A549 (cell line): ENCODE measurements around the gene GALNTL6. TPM values are rescaled to one million over a fixed set of nuclear protein-coding genes. Genes with fewer than 3 reads are reported as not detected.

Source experiments
- ATAC-seq, 2 experiments: fragments of 200-7000 bp in 1 of 2; fragments of >200 bp in 1 of 2; cut with Nextera tagmentation in 1 of 2; cut with Tn5 transposase in 1 of 2; 3 replicates each; pipeline versions ENCODE4 v1.8.0 to v1.9.1; 2018 to 2020; ENCODE audit warnings: mild to moderate bottlenecking in 1 of 2, moderate library complexity in 1 of 2
- CTCF ChIA-PET: fragments of 300-600 bp; sonication (Branson Sonifier 250); formaldehyde crosslinking; extraction: SDS; loops from one replicate; lab custom pipeline; 2021; ENCODE audit warnings: antibody characterized with exemption, inconsistent platforms; lab: Yijun Ruan, JAX
- POLR2A ChIA-PET: fragments of 350-600 bp; formaldehyde crosslinking; extraction: SDS; loops from one replicate; lab custom pipeline; 2021; ENCODE audit warnings: antibody characterized with exemption, inconsistent platforms; lab: Yijun Ruan, JAX
- DNase-seq, 2 experiments: peaks; one replicate each; pipeline versions ENCODE4 v3.0.0 to v3.0.0-alpha.2; 2011 to 2016; ENCODE audit warnings: low read depth in 1 of 2, low spot score in 1 of 2
- FAIRE-seq: peaks from 2 replicates; lab custom pipeline; 2011; peaks lifted over from hg19 to GRCh38; lab: Jason Lieb, UNC
- H3K27ac ChIP-seq, 2 experiments: fragments of >200 bp; sonication (Bioruptor Twin); formaldehyde crosslinking; 3 replicates each; pipeline ENCODE4 v1.5.1; 2016 to 2017
- H3K4me1 ChIP-seq: fragments of >200 bp; sonication (Bioruptor Twin); formaldehyde crosslinking; 3 replicates; pipeline ENCODE4 v1.6.1; 2016
- H3K4me2 ChIP-seq: fragments of >200 bp; sonication (Bioruptor Twin); formaldehyde crosslinking; 3 replicates; pipeline ENCODE4 v1.6.1; 2016
- H3K4me3 ChIP-seq: fragments of >200 bp; sonication (Bioruptor Twin); formaldehyde crosslinking; 3 replicates; pipeline ENCODE4 v1.5.1; 2016
- H3K9me3 ChIP-seq: fragments of >200 bp; sonication (Bioruptor Twin); formaldehyde crosslinking; 3 replicates; pipeline ENCODE4 v1.6.1; 2016
- CEBPB ChIP-seq, 2 experiments: fragments of >200 bp in 1 of 2; sonication (Bioruptor Twin) in 1 of 2; formaldehyde crosslinking in 1 of 2; IDR thresholded peaks; 2 replicates each; pipeline ENCODE4 v1.6.1; 2012 to 2016
- CHD2 ChIP-seq: fragments of 150-350 bp; IDR thresholded peaks from 2 replicates; pipeline ENCODE4 v1.6.1; 2014; ENCODE audit warnings: low read length; ENCODE audit not compliant: partially characterized antibody
- EHMT2 ChIP-seq: fragments of 200-600 bp; sonication (generic); IDR thresholded peaks from 2 replicates; pipeline ENCODE4 v1.6.1; 2016; ENCODE audit warnings: antibody characterized with exemption, low read depth, mild to moderate bottlenecking, moderate library complexity
- EP300 ChIP-seq, 2 experiments: fragments of >200 bp; sonication (Bioruptor Twin); formaldehyde crosslinking; IDR thresholded peaks; 2 replicates in 1 of 2; 3 replicates in 1 of 2; pipeline ENCODE4 v1.6.1; 2016 to 2017
- HES2 ChIP-seq: fragments of >200 bp; sonication (Bioruptor Twin); formaldehyde crosslinking; IDR thresholded peaks from 2 replicates; pipeline ENCODE4 v1.6.1; 2016
- HMGXB4 ChIP-seq: fragments of 250-450 bp; sonication (Bioruptor Pico); IDR thresholded peaks from 2 replicates; pipeline ENCODE4 v1.5.0; 2021; ENCODE audit warnings: mild to moderate bottlenecking, moderate library complexity, borderline replicate concordance
- JUNB ChIP-seq: fragments of >200 bp; sonication (Bioruptor Twin); formaldehyde crosslinking; IDR thresholded peaks from 2 replicates; pipeline ENCODE4 v1.6.1; 2016
- NFE2L2 ChIP-seq: fragments of 150-350 bp; conservative IDR thresholded peaks from 2 replicates; pipeline ENCODE4 v1.6.1; 2014; ENCODE audit warnings: low read length
- NPAS2 ChIP-seq: fragments of 250-450 bp; sonication (Bioruptor Pico); IDR thresholded peaks from 2 replicates; pipeline ENCODE4 v1.8.0; 2022; ENCODE audit warnings: mild to moderate bottlenecking, moderate library complexity, borderline replicate concordance
- NR3C1 ChIP-seq: fragments of >200 bp; sonication (Bioruptor Twin); formaldehyde crosslinking; IDR thresholded peaks from 3 replicates; pipeline ENCODE4 v1.6.1; 2017
- PHF8 ChIP-seq: fragments of 200-600 bp; sonication (generic); IDR thresholded peaks from 2 replicates; pipeline ENCODE4 v1.6.1; 2016; ENCODE audit warnings: low read depth, mild to moderate bottlenecking, antibody characterized with exemption, moderate library complexity, borderline replicate concordance
- POLR2AphosphoS2 ChIP-seq: conservative IDR thresholded peaks from 2 replicates; pipeline ENCODE4 v1.6.1; 2012; ENCODE audit warnings: low read length, improper control_type of control experiment, inconsistent platforms
- RARB ChIP-seq: fragments of 250-450 bp; sonication (Bioruptor Pico); IDR thresholded peaks from 2 replicates; pipeline ENCODE4 v1.8.0; 2021; ENCODE audit warnings: mild to moderate bottlenecking, moderate library complexity
- RCOR1 ChIP-seq: fragments of 150-350 bp; IDR thresholded peaks from 2 replicates; pipeline ENCODE4 v1.6.1; 2014; ENCODE audit warnings: antibody characterized with exemption, low read length, low read depth
- RFX5 ChIP-seq: fragments of 450-650 bp; IDR thresholded peaks from 2 replicates; pipeline ENCODE4 v1.7.1; 2014; ENCODE audit warnings: antibody characterized with exemption, mild to moderate bottlenecking, moderate library complexity
- RNF2 ChIP-seq: fragments of 200-600 bp; sonication (generic); IDR thresholded peaks from 2 replicates; pipeline ENCODE4 v1.6.1; 2016; ENCODE audit warnings: low read depth, mild to moderate bottlenecking, antibody characterized with exemption, moderate library complexity, borderline replicate concordance
- TP53 ChIP-seq: fragments of 250-450 bp; sonication (Bioruptor Pico); IDR thresholded peaks from 2 replicates; pipeline ENCODE4 v1.5.0; 2021; ENCODE audit warnings: mild to moderate bottlenecking, moderate library complexity
- ZFP36 ChIP-seq: fragments of 450-650 bp; IDR thresholded peaks from 2 replicates; pipeline ENCODE4 v1.6.1; 2014; ENCODE audit warnings: borderline replicate concordance; ENCODE audit not compliant: partially characterized antibody
- ZNF302 ChIP-seq: fragments of 250-450 bp; sonication (Bioruptor Pico); IDR thresholded peaks from 2 replicates; pipeline ENCODE4 v1.9.0; 2021; ENCODE audit warnings: inconsistent platforms, mild to moderate bottlenecking, moderate library complexity
- ZSCAN20 ChIP-seq: fragments of 250-450 bp; sonication (Bioruptor Pico); IDR thresholded peaks from 2 replicates; pipeline ENCODE4 v1.8.0; 2022; ENCODE audit warnings: mild to moderate bottlenecking, moderate library complexity
- WGBS: methylation state at CpG from one replicate; pipeline ENCODE4 v1.1.6; 2017; ENCODE audit errors: missing lambda C conversion rate; 5-methylcytosine and 5-hydroxymethylcytosine counted together
- polyA plus RNA-seq, 4 experiments: library from polyadenylated mRNA; depleted of rRNA in 3 of 4; stranded (reverse); fragments of >200 nt; fragmentation: RNase III in 1 of 4; extraction: RNeasy Plus Mini Kit Qiagen cat#74134 plus additional on column Dnase treatment in 1 of 4; gene quantifications; 2 replicates in 3 of 4; 3 replicates in 1 of 4; pipeline ENCODE4 v1.2.3, GENCODE V29; 2011 to 2017
- TF ChIP-seq, protein P1 (sequence below): fragments of 450-650 bp; IDR thresholded peaks from 2 replicates; pipeline ENCODE4 v1.6.1; 2014; ENCODE audit warnings: antibody characterized with exemption
- TF ChIP-seq, protein P2 (sequence below): fragments of >200 bp; sonication (Bioruptor Twin); formaldehyde crosslinking; IDR thresholded peaks from 3 replicates; pipeline ENCODE4 v1.5.1; 2016
- TF ChIP-seq, protein P3 (sequence below): IDR thresholded peaks from 2 replicates; pipeline ENCODE4 v1.6.1; 2012; ENCODE audit warnings: low read depth, borderline replicate concordance

The GALNTL6 gene
- polyA plus RNA-seq, 2 of the 4 experiments (the other 2 are of a cell fraction), result 0.06 to 0.49 TPM

- ChIA-PET CTCF (no interaction called here), POLR2A (no interaction called here)
- Histone ChIP-seq H3K4me2 (peak overlapping the region; percentile 14; the same call in 1 of the 3 replicates), H3K27ac (no peak overlapping the region), H3K4me3 (no peak overlapping the region), H3K4me1 (0 out of 3 replicates have a peak, but pooled peaks cover 3% of the 10 kb centered on the region), H3K9me3 (no peaks in the 10 kb centered on the region)
- DNase-seq, result no peak
- TF ChIP-seq ZNF302 (CRISPR knock-in tag) (no peak), TP53 (CRISPR knock-in tag) (no peak), RARB (CRISPR knock-in tag) (no peak), PHF8 (no peak), EP300 (IDR thresholded peaks at IDR 0.05) (no peak), HES2 (no peak), POLR2AphosphoS2 (no peak), CEBPB (IDR thresholded peaks at IDR 0.05) (no peak)
- TF ChIP-seq, protein P1, sequence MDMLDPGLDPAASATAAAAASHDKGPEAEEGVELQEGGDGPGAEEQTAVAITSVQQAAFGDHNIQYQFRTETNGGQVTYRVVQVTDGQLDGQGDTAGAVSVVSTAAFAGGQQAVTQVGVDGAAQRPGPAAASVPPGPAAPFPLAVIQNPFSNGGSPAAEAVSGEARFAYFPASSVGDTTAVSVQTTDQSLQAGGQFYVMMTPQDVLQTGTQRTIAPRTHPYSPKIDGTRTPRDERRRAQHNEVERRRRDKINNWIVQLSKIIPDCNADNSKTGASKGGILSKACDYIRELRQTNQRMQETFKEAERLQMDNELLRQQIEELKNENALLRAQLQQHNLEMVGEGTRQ, result no peak
- FAIRE-seq, result no peak
- WGBS, result 61% methylated on average over 1 of the region's 1 CpG
- ATAC-seq, result no peak
Measured at GRCh38 chr4:173057901-173058300, 1244.7 kb downstream of the GALNTL6 start.

DNA sequence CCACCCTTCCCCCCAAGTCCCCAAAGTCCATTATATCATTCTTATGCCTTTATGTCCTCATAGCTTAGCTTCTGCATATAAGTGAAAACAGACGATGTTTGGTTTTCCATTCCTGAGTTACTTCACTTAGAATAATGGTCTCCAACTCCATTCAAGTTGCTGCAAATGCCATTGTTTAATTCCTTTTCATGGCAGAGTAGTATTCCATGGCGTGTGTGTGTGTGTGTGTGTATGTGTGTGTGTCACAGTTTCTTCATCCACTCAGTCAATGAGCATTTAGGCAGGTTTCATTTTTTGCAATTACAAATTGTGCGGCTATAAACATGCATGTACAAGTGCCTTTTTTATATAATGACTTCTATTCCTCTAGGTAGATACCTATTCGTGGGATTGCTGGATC lies 1248.0 kb downstream of the GALNTL6 start:
- Histone ChIP-seq H3K27ac (no peak overlapping the region), H3K4me3 (no peak overlapping the region), H3K4me1 (0 out of 3 replicates have a peak, but pooled peaks cover 3% of the 10 kb centered on the region), H3K4me2 (no peak overlapping the region), H3K9me3 (no peaks in the 10 kb centered on the region)
- TF ChIP-seq RFX5, result no peak
- no peak for TF ChIP-seq JUNB
- TF ChIP-seq HMGXB4 (CRISPR knock-in tag), result no peak
- no peak for TF ChIP-seq NPAS2 (CRISPR knock-in tag)
- TF ChIP-seq, protein P2, sequence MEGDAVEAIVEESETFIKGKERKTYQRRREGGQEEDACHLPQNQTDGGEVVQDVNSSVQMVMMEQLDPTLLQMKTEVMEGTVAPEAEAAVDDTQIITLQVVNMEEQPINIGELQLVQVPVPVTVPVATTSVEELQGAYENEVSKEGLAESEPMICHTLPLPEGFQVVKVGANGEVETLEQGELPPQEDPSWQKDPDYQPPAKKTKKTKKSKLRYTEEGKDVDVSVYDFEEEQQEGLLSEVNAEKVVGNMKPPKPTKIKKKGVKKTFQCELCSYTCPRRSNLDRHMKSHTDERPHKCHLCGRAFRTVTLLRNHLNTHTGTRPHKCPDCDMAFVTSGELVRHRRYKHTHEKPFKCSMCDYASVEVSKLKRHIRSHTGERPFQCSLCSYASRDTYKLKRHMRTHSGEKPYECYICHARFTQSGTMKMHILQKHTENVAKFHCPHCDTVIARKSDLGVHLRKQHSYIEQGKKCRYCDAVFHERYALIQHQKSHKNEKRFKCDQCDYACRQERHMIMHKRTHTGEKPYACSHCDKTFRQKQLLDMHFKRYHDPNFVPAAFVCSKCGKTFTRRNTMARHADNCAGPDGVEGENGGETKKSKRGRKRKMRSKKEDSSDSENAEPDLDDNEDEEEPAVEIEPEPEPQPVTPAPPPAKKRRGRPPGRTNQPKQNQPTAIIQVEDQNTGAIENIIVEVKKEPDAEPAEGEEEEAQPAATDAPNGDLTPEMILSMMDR, result no peak
- no peak for TF ChIP-seq ZFP36
- FAIRE-seq (no peak), ATAC-seq (no peak), DNase-seq (no peak)
- WGBS, result 50% methylated on average over 4 of the region's 4 CpGs
- ChIA-PET CTCF (interaction anchor here (0.6 kb wide), 1 partner anchor 15 kb away, joined by 3 read pairs; no protein-coding TSS in a partner anchor), POLR2A (no interaction called here)

DNA sequence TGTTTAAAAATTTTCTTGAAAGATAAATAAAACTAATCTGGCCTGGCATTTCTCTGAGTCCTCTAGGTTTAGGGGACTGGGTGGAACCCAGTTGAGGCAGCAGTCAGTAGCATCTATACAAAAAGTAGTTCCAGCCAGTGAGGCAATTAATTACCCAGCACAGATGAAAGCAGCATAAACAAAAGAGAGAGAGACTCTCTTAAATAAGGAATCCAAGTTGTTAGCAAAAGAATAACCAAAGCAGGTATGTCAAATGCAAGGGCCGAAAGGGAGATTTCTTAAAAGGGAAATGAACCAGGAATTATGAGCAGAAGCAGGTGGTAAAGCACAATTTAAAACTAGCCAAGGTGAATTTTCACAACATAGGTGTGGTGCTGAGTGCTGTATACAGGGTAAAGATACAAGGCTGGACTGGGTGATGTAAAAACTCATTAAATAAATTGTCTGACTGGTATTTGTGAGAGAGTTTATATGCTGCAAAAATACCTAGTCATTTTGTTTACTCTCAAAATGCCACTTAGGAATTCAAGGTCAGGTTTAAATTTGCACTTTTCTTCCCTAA lies 1260.8 kb downstream of the GALNTL6 start:
- H3K4me3 ChIP-seq, result no peak overlapping the region
- WGBS, result 82% methylated on average over 1 of the region's 1 CpG
- FAIRE-seq, result no peak
- peaks cover 15% of the 10 kb centered on the region for H3K4me1 ChIP-seq
- no peak for DNase-seq
- H3K27ac ChIP-seq, result peak overlapping the region; percentile 39 to 52; a peak in 3 of 6 replicates
- ATAC-seq, result 0 out of 6 replicates have a peak, but pooled peaks of 1 of the 2 experiments have one; percentile 21
- peaks cover 5% of the 10 kb centered on the region; the same call in 2 of the 3 replicates for H3K9me3 ChIP-seq
- POLR2A ChIA-PET, result no interaction called here
- CTCF ChIA-PET, result no interaction called here
- H3K4me2 ChIP-seq, result peak overlapping the region; percentile 40
- TF ChIP-seq RCOR1, result no peak
- no peak for TF ChIP-seq POLR2AphosphoS2
- TF ChIP-seq RFX5, result no peak
- no peak for TF ChIP-seq NR3C1
- TF ChIP-seq EHMT2, result no peak
- TF ChIP-seq RNF2, result no peak
- no peak for TF ChIP-seq ZSCAN20 (CRISPR knock-in tag)
- no peak for TF ChIP-seq ZFP36
- no peak for TF ChIP-seq NFE2L2
- no peak for TF ChIP-seq HMGXB4 (CRISPR knock-in tag)
- TF ChIP-seq, protein P3, sequence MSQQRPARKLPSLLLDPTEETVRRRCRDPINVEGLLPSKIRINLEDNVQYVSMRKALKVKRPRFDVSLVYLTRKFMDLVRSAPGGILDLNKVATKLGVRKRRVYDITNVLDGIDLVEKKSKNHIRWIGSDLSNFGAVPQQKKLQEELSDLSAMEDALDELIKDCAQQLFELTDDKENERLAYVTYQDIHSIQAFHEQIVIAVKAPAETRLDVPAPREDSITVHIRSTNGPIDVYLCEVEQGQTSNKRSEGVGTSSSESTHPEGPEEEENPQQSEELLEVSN, result no peak
- TF ChIP-seq PHF8, result no peak
- no peak for TF ChIP-seq CHD2
- TF ChIP-seq, all 56 proteins: peak for 0
